ENCODE data around the gene PNPLA5.

GRCh38 chr22:43923631-43924464, 32.0 kb upstream of the PNPLA5 start, which contains the start of gene PNPLA3:
- 0 out of 2 replicates have a peak, but pooled peaks have one; percentile 34 for TF ChIP-seq CTCF (conservative IDR thresholded peaks at IDR 0.05)
- TF ChIP-seq EZH2 (IDR thresholded peaks at IDR 0.05; ENCODE audit: low read depth): no peak
